Left kidney (tissue), 2 donors: ENCODE data around the gene TEX261. TPM values are rescaled to one million over a fixed set of nuclear protein-coding genes. Genes with fewer than 3 reads are reported as not detected.
"Not testable (repeated sequence)": the region's sequence is repeated elsewhere in the genome, so short reads cannot be mapped to it uniquely, and the experiment has no call there.

ENCODE experiments used
- DNase-seq: peaks from one replicate; pipeline ENCODE4 v3.0.0-alpha.2; 2013
- polyA plus RNA-seq: library from polyadenylated mRNA; unstranded; fragments of 120-200 nt; gene quantifications from one replicate; pipeline ENCODE4 v1.2.1, GENCODE V29; 2013; ENCODE audit not compliant: insufficient read length

The TEX261 gene
- polyA plus RNA-seq, 1 donor, result 62.1 TPM

DNA sequence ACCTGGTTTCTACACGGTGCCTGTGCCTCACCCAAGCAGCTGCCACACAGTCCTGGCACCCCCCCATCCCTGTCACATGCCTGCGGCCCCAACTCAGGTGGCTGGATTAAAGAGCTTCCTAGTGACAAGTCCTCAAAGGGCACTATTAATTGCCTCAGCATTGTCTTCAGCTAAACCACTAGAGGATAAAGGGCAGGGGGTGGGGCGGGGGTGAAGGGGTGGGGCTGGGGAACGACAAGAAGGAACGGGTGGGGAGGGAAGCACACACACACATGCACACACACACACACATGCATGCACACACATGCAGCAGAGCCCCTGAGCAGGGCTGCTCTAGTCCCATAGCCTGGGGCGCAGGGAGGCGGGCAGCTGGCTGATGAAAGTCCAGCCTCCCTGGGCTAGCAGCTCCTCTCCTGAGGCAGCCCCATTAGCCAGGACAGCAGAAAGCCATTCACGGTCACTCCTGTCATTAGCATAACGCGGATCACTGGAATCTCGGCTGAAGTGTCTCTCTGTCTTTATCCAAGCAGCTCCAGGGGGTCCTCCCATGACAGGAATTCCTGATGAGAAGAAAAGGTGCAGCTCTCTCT is 7.4 kb upstream of the TEX261 start:
- no peak for DNase-seq

DNA sequence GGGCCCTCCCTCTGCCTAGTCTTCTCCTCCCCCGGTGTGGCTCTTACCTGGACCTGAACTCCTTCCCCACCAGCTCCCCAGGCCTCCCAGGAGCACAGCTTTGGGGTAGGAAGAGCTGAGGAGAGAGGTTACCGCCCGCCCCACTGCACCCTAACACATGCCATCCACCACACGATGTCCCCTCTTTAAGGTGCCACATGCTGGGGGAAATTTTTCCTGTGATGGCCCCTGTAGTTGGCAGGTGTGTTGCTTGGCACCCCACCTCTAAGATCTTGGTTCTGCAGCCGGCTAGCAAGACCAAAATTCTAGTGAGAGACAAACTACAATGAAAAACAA is 6.9 kb upstream of the TEX261 start:
- no peak for DNase-seq

DNA sequence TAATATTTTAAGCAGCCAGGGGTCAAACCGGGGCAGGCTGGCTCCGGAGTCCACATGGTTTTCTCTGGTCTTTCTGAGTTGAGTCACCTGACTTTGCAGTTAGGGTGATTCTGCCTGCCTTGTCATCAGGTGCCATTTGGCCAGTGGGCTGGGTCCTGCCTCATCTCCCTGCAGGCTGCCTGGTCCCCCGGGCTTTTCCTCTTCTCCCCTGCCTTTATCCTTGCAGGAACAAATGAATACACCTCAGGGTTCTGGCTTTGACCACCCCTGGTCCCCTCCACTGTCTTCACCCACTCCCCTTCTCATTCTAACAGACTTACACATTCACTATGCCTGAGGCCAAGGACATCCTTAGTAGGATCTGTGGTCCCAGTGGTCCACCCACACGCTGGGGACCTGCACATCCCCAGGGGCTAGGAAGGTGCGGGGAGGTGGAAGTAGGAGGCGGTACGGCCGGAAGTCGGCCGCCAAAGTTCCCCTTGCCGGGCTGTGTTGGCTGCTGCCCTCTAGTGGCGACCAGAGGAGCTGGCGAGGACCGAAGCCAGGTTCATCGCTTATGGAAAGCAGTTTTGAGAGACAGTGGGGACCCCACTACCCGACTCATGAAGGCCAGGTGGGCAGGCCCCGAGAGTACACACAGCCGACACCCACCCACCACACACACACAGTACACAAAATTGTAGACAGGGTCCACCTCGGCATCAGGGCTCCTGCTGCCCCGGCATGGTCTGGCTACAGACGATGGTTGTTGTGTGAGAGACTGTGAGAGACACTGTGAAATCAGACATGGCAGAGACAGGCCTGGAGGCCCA is 6.3 kb upstream of the TEX261 start:
- peak; percentile 34 for DNase-seq

DNA sequence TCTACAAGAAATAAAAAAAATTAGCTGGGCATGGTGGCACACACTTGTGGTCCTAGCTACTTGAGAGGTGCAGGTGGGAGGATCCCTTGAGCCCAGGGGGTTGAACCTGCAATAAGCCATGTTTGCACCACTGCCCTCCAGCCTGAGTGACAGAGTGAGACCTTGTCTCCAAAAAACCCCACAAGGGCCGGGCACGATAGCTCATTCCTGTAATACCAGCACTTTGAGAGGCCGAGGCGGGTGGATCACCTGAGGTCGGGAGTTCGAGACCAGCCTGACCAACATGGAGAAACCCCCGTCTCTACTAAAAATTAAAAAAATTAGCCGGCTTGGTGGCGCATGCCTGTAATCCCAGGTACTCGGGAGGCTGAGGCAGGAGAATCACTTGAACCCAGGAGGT is 5.3 kb upstream of the TEX261 start:
- not testable (repeated sequence) for DNase-seq

DNA sequence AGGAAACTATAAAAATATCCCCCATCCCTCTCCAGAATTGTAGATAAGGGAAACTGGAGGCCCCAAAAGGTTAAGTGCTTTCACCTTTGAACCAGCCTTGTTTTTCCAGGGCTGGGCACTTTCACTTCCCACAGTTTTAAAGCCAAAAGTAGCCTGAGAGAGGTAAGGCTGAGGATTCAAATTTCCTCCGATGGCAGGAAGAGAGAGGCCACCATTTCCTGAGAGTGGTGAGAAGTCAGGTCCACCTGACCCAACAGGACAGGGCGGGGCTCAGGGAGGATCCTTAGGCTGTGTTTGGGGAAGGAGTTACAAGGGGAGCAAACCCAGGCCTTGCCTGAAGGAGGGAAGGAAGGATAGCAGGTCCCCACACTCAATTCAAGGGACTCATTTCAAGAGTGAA is 4.7 kb upstream of the TEX261 start:
- no peak for DNase-seq

DNA sequence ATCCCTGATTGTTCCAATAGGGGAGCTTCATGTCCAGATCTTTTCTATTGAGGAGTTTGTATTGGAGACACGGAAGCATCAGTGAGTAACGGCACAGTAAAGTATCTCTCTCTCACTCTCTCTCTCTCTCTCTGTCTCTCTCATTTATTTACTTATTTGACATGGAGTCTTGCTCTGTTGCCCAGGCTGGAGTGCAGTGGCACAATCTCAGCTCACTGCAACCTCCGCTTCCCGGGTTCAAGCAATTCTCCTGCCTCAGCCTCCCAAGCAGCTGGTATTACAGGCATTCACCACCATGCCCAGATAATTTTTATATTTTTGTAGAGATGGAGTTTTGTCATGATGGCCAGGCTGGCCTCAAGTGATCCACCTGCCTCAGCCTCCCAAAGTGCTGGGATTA is 4.2 kb upstream of the TEX261 start:
- not testable (repeated sequence) for DNase-seq

DNA sequence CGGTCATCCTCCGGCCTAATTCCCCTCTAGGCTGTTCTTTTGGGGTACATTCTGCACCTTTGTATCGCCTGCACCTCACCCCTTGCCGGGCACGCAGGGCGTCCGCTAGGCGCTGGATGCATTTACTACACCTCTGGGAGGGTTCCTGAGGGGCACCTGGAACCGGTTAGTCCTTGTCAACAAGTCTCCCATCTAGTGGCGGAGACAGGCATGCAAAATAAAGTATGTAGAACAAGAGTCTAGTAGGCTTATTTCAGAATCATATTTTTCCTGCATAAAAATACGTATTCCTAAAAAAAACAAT is 705 bp upstream of the TEX261 start:
- DNase-seq, result peak; percentile 29

DNA sequence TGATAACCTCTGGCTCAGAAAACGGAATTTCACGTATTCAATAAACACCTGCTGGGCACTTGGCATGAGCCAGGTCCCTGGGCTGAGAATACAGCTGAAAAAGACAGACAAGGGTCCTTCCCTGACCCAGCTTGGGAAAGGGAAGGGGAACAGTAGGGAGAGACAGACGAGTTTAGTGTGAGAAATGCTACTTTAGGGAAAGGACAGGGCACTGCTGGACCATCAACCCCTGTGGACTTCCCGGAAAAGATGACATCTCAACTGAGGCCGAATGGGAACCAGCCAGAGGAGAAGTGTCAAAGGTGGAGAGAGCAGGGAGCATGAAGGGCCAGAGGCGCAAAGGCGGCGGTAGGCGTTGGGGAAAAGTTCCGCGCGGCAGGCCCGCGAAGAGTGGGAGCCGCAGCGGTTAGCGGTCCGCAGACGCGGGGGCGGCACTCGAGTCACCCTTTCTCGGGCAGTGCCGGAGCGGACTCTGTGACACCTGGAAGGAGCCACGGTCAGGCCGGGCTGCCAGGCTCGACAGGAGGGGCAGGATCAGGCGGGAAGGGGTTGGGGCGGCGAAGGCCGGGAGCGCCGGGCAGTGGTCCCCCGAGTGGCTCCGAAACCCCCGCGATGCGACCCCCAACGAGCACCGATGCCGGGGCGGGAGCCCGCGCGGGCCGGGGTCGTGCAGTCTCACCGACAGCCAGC is 519 bp downstream of the TEX261 start:
- DNase-seq, result no peak

DNA sequence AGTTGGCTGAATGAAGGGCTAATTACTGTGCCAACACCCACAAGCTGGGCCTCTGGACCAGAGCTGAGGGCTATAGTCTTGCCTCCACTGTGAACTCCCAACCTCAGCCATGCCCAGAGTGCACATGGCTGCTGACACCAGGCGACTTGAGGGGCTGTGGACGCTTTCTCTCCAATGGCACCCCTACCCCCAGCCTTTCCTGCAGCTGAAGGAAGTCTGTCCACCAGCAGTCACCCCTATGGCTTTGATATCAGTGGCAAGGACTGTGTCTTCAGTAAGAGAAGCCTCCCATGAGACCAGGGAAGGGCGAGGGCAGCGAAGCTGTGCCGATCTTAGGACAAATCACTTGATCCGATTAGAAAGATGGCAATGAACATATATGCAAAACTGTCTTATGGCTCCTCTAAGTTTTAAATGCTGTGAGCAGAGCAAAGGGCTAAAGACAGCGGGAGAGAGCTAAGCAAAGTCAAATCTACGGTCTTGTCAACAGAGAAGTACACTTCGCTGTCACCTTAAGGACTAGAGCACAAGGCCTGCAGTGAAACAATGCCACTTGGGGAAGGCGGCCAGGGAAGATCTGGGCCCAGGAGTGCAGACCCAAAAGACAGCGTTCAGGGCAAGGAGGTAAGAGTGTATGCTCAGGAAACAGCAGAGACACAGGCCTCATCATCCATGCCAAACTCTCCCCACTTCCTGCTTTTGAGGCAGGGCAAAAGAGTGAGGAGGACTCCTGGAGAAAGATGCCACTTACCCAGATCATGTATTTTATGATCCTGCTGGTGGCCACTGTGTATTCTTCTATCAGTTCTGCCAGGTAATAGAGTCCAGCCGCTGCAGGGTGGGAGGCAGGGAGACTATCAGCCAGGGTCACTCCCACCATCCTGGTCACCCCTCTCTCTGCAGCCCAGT is 1.5 kb downstream of the TEX261 start:
- DNase-seq, result no peak

DNA sequence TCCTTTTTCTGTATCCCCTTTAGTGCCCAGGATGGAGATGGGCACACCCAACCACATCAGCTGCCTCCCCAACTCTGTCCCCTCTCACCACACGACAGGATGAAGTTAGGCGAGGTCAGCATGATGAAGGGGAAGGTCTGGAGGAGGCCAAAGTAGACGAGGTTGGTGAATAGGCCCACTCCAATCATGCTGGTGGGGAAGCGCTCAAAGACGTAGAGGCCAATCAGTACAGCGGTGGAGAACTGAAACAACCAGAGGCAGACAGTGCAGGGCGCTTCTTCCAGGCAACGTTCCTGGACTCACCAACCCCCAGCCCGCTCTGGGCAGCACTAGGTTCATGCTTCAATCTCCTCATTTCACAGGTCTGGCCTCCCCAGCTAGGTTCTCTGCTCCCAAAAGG is 2.9 kb downstream of the TEX261 start:
- DNase-seq, result no peak

DNA sequence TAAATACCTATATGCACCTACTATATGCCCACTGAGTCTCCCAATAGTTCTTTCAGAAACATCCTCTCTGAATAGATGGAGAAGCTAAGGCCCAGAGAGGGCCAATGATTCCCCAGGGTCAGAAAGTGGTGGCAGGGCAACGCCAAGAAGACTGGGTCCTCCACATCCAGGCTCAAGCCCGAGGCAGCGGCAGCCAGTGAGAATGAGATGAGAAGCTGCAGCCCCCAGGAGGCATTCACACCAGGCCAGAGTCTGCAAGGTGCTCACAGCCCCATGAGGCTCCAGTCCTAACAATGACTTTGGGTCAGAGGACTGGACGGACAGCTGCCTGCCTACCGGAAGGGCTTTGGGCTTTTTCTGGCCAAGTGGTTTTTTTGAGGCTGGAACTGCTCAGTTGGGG is 3.5 kb downstream of the TEX261 start:
- no peak for DNase-seq

DNA sequence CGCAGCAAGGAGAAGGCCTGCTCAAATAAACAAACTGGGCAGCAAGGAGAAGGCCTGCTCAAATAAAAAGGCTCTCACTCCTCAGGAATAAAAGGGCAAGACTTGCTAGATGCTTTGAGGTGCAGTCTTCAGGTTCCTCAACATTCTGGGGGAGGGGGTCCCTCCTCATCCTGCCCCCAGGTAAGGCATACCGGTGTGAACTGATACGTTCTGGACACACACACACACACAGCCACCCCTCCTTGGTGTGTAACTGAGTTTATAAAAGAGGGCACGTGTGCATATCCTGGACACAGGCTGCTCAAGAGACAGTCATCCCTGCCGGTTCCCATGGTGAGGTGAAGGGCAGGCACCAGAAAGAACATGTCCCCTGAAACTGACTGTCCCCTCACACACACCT is 4.5 kb downstream of the TEX261 start:
- DNase-seq, result no peak

DNA sequence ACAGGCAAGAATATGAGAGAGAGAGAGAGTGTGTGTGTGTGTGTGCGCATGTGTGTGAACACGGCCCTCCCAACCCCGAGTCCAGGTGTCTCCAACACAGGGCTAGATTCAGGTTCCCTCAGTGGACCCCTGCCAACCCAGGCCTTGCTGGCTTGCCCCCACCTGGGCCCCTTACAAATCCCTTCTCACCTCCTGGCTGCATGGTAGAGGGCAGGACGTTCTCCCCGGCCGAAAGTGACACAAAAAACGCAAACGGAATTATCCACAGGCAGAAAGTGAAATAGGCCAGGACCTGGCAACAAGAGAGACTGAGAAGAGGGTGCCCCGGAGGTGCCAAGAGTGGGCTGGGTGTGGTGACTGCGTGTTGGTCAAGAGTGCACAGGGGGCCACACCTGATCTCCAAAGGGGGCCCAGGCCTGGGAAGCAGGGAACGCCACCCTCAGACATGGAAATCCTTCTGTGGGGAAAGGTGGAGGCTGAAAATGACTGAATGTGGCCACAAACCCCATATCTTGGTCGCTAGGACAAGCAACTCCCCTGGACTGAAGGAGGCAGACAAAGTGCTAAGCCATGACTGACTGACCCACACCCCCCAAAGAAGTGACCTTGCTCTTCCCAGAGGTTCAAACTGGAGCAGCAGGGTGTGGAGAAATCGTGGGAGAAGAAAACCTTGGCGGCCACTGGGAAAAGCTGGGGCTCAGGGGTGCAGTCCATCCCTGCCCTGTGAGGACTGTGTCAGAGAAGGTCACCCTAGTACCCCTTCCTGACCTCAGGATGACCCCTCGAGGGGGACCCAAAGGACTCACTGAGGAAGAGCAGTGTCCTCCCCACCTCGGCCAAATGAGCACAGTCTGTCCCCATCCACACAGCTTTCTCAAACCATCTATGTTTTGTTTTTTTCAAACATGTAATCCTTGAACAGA is 5.7 kb downstream of the TEX261 start:
- no peak for DNase-seq

DNA sequence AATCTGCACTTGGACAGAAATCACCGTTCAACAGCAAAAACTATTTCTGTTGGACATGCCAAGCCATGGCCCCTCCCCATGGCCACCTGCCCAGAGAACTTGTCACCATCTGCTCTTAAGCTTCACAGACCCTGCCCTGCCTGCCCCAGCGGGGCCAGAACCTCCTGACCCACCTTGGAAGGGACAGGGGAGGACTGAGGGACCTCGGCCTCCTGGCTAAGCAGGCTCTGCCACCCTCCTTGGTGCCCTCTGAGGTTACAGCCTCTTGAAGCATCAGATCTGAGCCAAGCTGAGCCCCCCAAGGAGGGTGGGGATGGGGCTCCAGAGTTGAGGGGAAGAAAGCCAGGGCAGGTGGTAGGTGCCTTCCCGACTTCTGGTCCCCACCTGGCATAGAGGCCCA is 6.5 kb downstream of the TEX261 start:
- DNase-seq, result no peak

DNA sequence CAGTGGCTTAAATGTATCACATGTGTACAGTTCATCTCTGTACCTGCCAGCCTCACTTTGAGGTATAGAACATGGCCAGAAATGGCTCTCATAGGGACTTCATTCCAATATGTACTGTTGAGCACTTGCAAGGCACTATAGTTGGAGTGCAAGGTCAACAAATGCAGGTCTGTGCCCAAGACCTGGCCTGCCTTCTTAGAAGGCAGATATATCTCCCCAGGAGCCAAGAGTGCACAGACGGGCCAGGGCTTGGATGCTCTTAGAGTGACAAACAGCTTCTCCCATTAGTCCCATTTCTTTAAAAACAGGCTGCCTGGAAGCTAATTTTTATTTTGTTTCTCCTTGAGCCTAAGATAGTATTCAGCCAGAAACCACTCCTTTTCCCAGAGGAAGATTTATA is 7.3 kb downstream of the TEX261 start:
- DNase-seq, result no peak

DNA sequence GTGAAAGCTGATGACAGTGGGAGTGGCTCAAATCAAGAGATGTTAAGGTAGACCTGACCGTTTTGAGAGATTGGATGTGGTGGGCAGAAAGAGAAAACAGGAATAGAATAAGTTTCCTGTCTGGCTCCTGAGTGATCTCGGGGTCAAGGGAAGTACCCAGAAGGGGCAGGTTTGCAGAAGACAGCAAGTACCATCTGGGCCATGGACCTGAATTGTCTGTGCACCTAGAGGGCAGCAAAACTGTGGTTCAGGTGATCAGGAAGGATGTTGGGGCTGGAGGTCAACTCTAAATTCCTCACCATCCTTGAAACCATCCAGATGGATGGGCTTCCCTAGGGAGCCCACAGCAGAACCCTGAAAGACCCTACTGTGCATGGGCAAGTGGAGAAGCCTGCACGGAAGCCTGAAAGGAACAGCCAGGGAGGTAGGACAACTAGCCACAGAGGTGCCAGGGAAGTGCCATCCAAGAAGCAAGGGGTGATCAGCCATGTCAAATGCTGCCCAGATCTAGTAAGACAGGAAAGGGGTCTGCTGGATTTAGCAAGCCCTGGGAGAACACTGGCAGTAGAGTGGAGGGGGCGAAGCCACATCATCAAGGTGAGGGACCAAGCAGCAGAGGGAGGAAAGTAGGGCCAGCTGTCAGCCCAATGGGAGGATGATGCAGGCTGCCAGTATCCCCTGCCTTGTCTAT is 8.0 kb downstream of the TEX261 start:
- DNase-seq, result no peak

DNA sequence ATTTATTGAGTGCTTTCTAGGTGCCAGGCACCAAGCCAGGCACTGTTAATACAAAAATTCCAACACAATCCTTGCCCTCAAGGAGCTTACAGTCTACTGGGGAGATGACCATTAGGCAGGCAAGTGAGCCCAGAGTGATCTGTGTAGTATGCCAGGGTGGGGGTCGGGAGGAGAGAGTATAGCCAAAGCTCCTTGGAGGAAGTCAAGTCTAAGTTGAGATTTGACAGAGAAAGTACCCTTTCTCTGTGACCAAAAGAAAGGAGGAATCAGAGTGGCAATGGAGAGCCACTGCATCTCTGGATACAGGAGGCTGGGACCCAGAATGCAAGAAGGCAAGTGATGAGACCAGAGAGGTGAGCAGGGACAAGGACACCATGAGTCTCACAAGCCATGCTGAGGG is 8.7 kb downstream of the TEX261 start:
- DNase-seq, result no peak

DNA sequence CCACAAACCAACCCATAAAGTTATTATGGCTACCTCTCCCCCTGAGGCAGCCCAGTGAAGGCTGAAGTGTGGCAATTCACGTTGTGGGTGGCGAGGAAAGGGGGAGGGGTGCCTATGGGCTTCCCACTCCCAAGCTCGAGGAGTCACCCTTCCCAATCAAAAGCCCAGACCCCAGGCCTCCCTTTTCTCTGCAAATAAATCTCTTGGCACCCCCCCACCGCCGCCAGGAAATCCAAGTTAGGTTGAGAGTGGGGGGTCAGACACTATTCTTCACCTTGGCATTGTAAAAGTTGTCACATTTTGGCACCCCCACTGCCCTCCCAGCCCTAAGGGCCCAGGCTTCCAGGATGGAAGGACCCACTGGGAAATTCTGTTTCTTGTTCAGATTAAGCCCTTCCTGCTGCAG is 9.4 kb downstream of the TEX261 start:
- DNase-seq, result no peak

DNA sequence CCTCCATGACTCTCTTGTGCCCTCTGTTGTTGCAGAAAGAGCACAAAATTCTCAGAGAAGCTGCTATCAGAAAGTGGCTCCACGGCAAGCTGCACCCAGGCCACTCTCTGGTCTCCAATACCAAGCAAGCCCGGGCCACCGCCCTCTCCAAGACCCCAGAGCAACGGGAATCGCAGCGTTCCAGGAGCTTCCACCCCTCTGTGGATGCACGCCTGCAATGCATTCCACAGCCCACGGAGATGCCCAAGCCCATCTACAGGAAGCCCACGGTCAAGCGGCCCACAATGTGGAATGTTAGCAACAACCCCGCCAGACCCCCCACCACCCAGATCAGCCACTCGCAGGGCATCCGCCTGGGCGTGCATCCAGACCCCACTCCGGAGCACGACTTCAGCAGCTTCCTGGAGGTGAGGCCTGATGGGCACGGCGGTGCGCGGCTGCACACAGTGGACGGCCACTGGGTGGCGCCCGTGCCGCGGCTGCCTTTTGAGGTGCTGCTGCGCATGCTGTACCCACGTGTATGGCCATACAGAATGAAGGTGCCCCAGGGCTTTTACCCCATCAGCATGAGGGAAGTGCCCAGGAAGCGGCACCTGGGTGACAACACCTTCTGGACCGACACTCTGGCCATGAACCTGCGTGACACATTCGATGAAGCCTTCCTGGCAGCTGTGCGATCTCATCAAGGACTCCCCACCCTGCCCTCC is 9.9 kb downstream of the TEX261 start:
- DNase-seq, result peak; percentile 37

DNA sequence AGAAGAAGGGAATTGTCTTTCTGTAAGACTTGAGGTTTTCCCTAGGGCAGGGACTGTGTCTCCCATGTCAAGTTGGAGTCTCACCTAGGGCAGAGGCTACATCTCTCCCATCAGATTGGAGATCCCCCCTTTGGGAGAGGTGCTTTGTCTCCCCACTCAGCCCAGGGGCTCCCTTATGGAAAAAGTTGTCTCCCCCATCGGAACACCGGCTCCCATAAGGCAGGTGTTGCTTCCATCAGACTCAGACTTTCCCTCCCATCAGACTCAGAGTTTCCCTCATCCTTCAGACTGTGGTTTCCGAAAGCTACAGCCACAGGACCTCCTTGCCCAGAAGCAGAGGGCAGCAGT is 10.5 kb downstream of the TEX261 start:
- no peak for DNase-seq
